SKM-1 treated with dmso at 0.1 percent for 144 hours (cell line): ENCODE measurements around the gene ETV6.

ENCODE experiments used
- DNase-seq: peaks from one replicate; lab custom pipeline; 2025; ENCODE audit not compliant: unreplicated experiment; lab: John Stamatoyannopoulos, UW

Gene ETV6

DNA sequence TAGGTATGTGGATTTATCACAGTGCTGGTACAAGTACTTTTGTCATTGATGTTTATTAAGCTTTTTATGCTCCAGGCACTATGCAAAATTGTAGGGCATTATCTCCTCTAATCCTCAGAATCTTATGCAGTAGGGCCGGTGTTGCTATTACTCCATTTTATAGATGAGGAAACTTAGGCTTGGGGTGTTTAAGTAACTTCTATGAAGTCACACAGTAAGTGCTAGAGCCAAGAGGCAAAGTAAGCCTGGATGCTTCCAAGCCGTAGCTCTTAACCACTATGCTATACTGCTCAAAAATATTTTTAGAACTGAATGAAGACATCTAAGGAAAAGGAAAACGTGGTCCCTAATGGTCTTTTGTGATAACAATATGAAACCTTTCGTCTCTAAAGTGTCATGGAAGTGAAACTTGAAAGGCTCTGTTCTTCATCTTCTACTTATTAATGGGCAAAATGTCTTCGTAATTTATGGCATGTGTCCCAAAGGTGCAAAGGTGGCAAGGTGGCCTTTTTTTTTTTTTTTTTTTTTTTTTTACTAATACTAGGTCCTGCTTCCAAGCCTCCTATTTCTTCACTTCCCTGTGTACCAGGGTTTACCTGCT, 85.2 kb downstream of the ETV6 start:
- DNase-seq = no peak

- no peak for DNase-seq
Measured at GRCh38 chr12:11738450-11738849, 89.0 kb downstream of the ETV6 start.

DNA sequence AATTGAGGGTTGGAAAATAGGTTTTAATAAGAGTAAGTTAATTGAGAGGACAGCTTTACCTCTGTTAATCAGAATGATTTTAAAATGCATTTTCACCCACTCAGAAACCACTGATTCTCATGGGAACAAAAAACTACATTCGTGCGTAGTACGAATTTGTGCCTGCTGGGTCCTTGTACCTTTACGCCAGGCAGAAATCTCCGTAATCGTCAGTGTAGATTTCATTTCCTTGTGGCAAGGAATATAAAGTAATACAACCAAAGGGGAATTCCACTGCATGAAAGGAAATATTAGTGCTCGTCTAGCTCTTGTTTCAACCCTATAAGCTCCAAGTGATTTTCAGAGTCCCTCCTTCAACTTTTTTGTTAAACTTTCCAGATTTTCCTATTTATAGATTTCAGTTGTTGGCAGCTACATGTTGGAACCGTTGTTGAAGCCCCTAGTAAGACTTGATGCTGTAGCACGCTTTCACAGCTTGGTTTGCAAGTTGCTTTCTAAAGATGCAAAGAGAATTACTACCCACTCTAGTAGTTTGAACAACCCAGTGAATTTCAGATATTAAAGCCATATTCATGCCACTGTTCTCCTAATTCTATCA, 90.6 kb downstream of the ETV6 start:
- no peak for DNase-seq

DNA sequence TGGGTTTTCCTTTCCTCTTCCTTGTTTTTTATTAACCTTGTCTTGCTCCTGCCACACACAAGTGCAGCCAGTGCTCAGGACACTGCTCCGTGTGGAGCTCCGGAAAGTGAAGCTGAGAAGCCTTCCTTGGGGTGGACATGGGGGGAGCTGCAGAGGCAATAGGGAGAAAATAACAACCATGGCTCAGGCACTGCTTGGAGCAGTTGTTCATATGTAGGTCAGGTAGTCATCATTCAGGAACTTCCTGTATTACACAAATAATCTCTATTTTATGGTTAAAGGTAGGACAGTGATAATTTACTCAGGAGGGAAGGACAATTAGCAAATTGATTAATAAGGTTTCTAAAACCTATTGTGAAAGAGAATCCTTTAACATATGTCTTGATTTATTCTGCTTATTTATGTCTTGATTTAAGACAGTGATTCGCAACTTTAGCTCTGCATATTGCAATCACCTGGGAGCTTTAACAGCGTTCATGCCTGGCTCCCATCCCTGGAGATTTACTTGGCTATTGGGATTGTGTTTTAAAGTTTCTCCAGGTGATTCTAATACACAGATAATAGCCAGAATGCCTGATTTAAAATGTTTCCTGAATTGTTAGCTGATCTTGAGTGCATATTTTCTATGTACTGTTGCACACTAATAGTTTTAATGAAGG, 92.1 kb downstream of the ETV6 start:
- no peak for DNase-seq

DNA sequence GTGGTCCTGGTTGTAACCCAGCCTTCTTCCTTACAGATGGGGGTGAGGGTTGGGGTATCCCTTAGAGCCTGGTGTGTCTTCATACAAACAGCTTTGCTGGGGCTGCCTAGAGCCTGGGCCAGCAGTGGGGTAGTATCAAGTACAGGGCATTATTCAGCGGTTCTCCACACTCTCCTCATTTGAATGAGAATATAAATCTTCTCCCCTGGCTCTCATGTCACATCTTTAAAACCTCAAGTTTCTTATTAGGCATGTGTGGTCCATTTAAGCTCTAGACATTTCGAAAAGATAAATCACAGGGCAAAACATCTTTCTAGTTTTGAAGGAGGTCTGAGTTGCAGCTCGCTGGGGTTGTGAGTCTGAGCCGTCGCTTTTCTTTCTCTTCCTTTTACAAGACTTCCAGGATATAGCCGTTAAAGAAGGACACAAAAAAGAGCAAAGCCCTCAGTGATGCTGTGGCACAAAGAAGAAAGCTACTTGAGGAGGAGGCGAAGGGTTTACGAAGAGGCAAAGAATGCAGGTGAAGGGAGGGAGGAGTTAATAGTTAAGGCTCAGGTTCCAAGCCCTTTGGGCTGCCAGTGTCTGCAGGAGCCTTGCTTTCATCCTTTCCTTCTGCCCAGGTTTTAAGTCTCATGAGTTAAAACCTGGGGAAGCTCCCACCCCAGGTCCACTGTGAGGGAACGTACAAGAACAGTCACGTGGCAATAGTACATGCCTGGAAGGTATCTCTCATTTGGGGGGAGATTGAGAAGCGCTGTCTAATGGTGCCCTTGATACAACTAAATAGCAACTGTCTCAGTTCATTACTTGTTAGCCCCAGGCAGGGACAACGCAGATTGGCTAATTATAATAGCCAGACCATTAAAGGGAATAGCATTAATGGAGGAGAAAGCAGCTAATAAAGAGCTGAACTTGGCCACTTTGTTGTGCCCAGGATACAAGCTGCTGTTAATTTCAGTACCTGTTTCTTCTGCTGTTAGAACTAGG, 94.2 kb downstream of the ETV6 start:
- DNase-seq = no peak

GRCh38 chr12:11744410-11744801, 94.9 kb downstream of the ETV6 start:
- no peak for DNase-seq

DNA sequence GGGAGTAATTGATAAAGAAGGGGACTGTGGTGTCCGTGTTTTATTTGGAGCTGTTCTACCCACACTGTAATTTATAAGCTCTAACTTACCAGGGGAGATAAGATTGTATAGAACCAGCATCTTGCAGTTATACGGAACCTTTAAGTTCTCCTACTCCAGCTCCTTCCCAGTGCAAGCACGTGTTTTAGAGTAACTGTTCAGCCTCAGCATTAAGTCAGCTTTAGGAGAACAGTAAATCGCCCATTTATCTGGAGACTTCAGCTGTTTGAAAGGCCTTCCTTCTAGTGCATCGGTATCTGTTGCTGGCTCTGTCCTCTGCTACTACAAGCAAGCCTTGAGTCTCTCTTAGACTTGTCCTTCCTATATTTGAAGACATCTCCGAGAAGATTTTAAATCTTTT, 95.6 kb downstream of the ETV6 start:
- no peak for DNase-seq

GRCh38 chr12:11746024-11746771, 96.7 kb downstream of the ETV6 start:
- DNase-seq = peak; percentile 69

GRCh38 chr12:11746940-11747716, 97.7 kb downstream of the ETV6 start:
- no peak for DNase-seq

DNA sequence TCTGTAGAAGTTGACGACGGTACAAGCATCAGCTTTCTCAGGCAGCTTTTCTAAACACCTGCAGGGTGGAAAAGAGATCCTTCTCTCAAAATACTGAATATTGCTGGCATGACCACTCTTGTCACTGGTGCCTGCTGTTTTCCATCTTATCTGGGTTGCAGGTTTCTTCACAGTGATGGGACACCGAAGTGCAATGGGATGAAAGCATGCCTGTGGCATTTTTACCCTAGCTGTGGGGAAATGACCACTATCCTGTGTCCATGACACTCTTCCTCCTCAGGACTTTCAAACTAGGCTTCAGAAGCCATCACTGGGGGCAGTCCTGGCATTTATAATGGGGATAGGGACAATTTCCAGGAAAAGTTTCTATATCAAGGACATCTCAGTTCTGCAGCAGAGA, 98.5 kb downstream of the ETV6 start:
- DNase-seq = no peak

DNA sequence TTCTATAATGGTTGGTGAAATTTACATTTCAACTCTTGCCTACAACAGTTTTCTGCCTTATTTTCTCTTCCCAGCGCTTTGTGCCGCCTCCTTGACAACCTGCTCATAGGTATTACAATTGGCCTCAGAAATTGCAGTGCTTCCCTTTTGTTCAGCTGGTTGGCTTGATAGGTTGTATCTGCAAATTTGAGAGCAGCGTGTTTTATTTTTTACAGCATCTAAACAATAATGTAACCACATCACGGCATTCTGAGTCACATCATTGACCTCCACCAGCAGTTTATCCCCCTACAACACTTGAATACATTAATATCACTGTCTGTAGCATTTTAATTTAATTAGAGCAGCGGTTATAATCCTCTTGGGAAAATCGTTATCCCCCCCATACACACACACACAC, 99.4 kb downstream of the ETV6 start:
- no peak for DNase-seq

GRCh38 chr12:11749943-11750690, 100.6 kb downstream of the ETV6 start:
- peak; percentile 16 for DNase-seq

GRCh38 chr12:11752403-11753149, 103.1 kb downstream of the ETV6 start:
- DNase-seq = no peak

DNA sequence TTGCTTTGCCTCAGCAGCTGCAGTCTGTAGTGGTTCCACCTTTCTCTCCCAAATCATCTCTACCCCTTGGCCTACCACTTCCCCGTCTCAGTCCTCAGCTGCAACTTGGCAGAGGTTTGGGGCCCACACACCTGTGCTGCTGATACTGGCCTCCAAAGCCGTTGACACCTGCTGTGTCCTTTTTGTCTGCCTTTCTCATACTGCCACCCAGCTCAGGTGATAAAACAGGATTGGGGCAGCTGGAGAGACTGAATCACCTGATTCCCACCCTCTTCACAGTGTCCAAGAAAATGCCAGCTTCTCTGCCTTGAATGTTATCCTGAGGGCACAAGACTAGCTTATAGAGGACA, 103.7 kb downstream of the ETV6 start:
- no peak for DNase-seq

GRCh38 chr12:11753826-11754225, 104.4 kb downstream of the ETV6 start:
- DNase-seq = no peak

DNA sequence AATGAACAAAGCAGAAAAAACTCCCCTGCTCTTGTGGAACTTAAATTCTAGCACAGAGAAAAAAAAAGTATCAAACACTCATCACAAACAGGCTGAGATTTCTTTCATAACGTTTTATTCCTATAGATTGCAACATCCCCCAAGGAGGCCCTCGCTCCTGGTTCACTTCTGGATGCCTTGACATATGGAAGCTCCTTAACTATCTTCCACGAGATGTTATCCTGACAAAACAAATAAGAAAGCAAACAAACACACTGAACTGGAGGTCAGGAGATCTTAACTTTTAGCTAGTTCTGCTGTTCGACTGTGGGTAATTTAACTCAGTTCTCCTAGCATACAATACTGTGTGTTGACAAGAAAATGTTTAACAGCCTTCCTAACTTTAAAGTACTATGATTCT, 104.8 kb downstream of the ETV6 start:
- DNase-seq = no peak

DNA sequence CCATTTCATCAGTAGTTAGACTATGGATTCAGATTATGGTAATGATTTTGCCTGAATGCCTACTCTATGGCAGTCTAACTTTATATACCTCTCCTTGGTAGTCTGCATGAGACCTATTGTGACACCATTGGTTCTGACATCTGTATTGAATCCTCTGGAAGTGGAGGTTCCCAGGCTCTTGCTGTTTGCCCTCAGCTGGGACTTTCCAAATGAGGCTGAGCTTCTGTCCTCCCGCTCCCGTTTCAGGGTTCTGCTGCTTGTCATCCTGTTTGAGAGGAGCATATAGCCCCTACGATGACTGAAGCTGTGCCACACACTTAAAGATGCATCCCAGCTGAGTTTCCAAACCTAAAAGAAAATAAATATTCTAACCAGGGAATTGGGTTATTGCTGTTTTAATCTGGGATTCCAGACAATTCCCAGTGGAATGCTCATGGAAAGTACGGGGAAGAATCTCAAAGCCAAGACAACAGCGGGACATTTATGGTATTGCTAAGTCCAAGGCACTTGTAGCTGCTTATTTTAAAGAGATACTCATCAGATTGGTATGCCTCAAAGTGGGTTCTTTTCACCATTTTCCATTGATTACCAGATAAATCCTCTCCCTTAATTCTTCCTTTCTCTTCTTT, 105.9 kb downstream of the ETV6 start:
- no peak for DNase-seq

- no peak for DNase-seq
Measured at GRCh38 chr12:11756022-11756421, 106.5 kb downstream of the ETV6 start.
